Measurements from ENCODE around the gene NTN5. TPM values are rescaled to one million over a fixed set of nuclear protein-coding genes. Genes with fewer than 3 reads are reported as not detected.
A peak's percentile ranks its signal among the peaks of the same experiment; 100 is the strongest.

NTN5 gene
- total and polyA plus RNA-seq, 9 of the 15 experiments (the other 6 are each of a cell fraction or from before 2014, with no cell fraction given), result not detected

DNA sequence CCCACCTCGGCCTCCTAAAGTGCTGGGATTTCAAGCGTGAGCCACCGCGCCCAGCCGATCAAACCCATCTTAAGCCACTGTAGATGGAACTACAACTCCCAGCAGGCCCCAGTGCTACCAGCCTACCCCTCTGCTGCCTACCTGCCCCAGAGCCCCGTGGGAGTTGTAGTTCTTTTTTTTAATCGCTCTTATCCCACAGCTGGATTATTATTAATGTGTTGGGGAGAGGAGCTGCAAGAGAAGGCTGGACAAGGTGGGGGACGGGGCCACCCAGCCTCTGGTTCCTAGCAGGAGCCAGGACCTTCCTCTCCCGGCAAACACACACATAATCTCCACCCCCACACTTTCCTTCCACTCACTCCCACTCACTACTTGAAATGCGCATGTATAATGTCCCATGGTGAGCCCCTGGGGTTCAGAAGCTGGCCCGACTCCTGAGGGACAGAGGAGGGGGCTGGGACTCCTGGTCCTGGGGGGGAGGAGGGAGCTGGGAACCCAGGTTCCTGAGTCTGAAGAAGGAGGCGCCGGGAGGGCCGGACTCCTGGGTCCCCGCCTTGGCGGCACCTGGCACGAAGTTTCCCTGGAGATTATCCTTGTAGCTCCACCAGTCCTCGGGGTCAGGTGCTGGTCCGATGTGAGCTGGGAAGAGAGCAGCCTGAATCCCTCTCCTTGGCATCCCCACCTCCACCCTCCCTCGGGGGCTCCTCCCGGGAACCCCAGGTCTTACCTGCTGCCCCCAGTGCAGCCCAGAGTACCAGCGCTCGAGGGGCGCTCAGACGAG, 27.8 kb downstream of the NTN5 start (continued):
- TF ChIP-seq ZNF644 (tag; IDR thresholded peaks at IDR 0.05; ENCODE audit: low read depth) (peak; percentile 96), HEY1 (CRISPR knock-in tag; IDR thresholded peaks at IDR 0.05; ENCODE audit: borderline replicate concordance) (no peak), HDAC1 (IDR thresholded peaks at IDR 0.05) (0 out of 4 replicates have a peak, but pooled peaks of 1 of the 2 experiments have one; percentile 18), CHD2 (IDR thresholded peaks at IDR 0.05; ENCODE audit: low read depth, low read length) (peak; percentile 14; the same call in 1 of the 2 replicates), NR2C1 (IDR thresholded peaks at IDR 0.05) (no peak), NR2C1 (tag; IDR thresholded peaks at IDR 0.05) (peak; percentile 71), ZNF766 (CRISPR knock-in tag; conservative IDR thresholded peaks at IDR 0.05) (peak; percentile 97), NFIC (IDR thresholded peaks at IDR 0.05) (peak; percentile 10; the same call in 1 of the 2 replicates), L3MBTL2 (IDR thresholded peaks at IDR 0.05) (peak; percentile 74), XRCC5 (IDR thresholded peaks at IDR 0.05; ENCODE audit: low read depth, low read length) (no peak), ZNF41 (CRISPR knock-in tag; conservative IDR thresholded peaks at IDR 0.05) (0 out of 2 replicates have a peak, but pooled peaks have one; percentile 34), ZNF584 (CRISPR knock-in tag; IDR thresholded peaks at IDR 0.05; ENCODE audit: low read depth) (peak; percentile 81), LARP7 (IDR thresholded peaks at IDR 0.05) (no peak), BCL6 (CRISPR knock-in tag; IDR thresholded peaks at IDR 0.05) (0 out of 2 replicates have a peak, but pooled peaks have one; percentile 18), GABPB1 (CRISPR knock-in tag; IDR thresholded peaks at IDR 0.05) (peak; percentile 59; the same call in 1 of the 2 replicates), KDM5B (IDR thresholded peaks at IDR 0.05; ENCODE audit: insufficient replicate concordance, low read depth, low read length) (no peak), SAFB2 (IDR thresholded peaks at IDR 0.05; ENCODE audit: borderline replicate concordance, low read depth, low read length, severe bottlenecking) (no peak)
- TF ChIP-seq, protein P1, sequence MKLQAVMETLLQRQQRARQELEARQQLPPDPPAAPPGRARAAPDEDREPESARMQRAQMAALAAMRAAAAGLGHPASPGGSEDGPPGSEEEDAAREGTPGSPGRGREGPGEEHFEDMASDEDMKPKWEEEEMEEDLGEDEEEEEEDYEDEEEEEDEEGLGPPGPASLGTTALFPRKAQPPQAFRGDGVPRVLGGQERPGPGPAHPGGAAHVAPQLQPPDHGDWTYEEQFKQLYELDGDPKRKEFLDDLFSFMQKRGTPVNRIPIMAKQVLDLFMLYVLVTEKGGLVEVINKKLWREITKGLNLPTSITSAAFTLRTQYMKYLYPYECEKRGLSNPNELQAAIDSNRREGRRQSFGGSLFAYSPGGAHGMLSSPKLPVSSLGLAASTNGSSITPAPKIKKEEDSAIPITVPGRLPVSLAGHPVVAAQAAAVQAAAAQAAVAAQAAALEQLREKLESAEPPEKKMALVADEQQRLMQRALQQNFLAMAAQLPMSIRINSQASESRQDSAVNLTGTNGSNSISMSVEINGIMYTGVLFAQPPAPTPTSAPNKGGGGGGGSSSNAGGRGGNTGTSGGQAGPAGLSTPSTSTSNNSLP (IDR thresholded peaks at IDR 0.05; ENCODE audit: borderline replicate concordance, low read depth, low read length), result 0 out of 2 replicates have a peak, but pooled peaks have one; percentile 10
- TF ChIP-seq, protein P2, sequence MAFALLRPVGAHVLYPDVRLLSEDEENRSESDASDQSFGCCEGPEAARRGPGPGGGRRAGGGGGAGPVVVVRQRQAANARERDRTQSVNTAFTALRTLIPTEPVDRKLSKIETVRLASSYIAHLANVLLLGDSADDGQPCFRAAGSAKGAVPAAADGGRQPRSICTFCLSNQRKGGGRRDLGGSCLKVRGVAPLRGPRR (CRISPR knock-in tag; IDR thresholded peaks at IDR 0.05), result no peak
- TF ChIP-seq, protein P3, sequence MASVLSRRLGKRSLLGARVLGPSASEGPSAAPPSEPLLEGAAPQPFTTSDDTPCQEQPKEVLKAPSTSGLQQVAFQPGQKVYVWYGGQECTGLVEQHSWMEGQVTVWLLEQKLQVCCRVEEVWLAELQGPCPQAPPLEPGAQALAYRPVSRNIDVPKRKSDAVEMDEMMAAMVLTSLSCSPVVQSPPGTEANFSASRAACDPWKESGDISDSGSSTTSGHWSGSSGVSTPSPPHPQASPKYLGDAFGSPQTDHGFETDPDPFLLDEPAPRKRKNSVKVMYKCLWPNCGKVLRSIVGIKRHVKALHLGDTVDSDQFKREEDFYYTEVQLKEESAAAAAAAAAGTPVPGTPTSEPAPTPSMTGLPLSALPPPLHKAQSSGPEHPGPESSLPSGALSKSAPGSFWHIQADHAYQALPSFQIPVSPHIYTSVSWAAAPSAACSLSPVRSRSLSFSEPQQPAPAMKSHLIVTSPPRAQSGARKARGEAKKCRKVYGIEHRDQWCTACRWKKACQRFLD (CRISPR knock-in tag; IDR thresholded peaks at IDR 0.05), result peak; percentile 89
- TF ChIP-seq, protein P4, sequence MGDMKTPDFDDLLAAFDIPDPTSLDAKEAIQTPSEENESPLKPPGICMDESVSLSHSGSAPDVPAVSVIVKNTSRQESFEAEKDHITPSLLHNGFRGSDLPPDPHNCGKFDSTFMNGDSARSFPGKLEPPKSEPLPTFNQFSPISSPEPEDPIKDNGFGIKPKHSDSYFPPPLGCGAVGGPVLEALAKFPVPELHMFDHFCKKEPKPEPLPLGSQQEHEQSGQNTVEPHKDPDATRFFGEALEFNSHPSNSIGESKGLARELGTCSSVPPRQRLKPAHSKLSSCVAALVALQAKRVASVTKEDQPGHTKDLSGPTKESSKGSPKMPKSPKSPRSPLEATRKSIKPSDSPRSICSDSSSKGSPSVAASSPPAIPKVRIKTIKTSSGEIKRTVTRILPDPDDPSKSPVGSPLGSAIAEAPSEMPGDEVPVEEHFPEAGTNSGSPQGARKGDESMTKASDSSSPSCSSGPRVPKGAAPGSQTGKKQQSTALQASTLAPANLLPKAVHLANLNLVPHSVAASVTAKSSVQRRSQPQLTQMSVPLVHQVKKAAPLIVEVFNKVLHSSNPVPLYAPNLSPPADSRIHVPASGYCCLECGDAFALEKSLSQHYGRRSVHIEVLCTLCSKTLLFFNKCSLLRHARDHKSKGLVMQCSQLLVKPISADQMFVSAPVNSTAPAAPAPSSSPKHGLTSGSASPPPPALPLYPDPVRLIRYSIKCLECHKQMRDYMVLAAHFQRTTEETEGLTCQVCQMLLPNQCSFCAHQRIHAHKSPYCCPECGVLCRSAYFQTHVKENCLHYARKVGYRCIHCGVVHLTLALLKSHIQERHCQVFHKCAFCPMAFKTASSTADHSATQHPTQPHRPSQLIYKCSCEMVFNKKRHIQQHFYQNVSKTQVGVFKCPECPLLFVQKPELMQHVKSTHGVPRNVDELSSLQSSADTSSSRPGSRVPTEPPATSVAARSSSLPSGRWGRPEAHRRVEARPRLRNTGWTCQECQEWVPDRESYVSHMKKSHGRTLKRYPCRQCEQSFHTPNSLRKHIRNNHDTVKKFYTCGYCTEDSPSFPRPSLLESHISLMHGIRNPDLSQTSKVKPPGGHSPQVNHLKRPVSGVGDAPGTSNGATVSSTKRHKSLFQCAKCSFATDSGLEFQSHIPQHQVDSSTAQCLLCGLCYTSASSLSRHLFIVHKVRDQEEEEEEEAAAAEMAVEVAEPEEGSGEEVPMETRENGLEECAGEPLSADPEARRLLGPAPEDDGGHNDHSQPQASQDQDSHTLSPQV (IDR thresholded peaks at IDR 0.05), result peak; percentile 97
